ENCODE results near the gene ZNF629. TPM values are rescaled to one million over a fixed set of nuclear protein-coding genes. Genes with fewer than 3 reads are reported as not detected.

ZNF629 gene
- total RNA-seq, 1 experiment from 2014 or later: 19.6 TPM

GRCh38 chr16:30780549-30780948 lies 6.5 kb downstream of the ZNF629 start:
- no peak for DNase-seq (ENCODE audit: low read depth in 1 of 2, low spot score in 2 of 2)
- Histone ChIP-seq H3K36me3 (peaks cover 79% of the 10 kb centered on the region), H3K4me3 (no peak overlapping the region), H3K27me3 (replicated peaks) (no peaks in the 10 kb centered on the region), H3K4me1 (replicated peaks) (peaks cover 12% of the 10 kb centered on the region), H3K27ac (no peak overlapping the region), H3K9me3 (replicated peaks) (no peaks in the 10 kb centered on the region)

DNA sequence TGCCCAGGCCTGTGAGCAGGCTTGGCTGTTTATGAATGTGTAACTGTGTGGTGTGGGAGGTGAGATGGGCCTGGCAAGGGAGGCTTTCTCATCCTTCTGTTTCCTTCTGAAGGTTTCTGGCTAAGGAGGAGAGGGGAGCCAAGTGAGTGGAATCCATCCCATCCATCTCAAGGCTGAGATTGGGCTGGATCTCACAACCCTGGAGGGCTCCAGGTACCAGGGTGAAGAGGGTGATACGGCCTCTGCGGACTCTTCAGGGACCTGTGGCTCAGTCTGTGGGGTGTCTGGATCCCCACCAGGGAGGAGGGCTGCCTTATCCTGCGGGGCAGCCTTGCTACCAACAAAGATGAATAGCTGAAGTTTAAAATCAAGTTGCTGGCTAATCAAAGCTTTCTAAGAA lies 7.0 kb downstream of the ZNF629 start:
- H3K27me3 ChIP-seq (replicated peaks): no peaks in the 10 kb centered on the region
- no peak overlapping the region for H3K4me3 ChIP-seq
- no peak overlapping the region for H3K27ac ChIP-seq
- no peak for DNase-seq (ENCODE audit: low read depth in 1 of 2, low spot score in 2 of 2)
- H3K36me3 ChIP-seq: peaks cover 80% of the 10 kb centered on the region
- H3K9me3 ChIP-seq (replicated peaks): no peaks in the 10 kb centered on the region
- H3K4me1 ChIP-seq (replicated peaks): peaks cover 17% of the 10 kb centered on the region

- H3K9me3 ChIP-seq (replicated peaks): no peaks in the 10 kb centered on the region
- no peak overlapping the region for H3K27ac ChIP-seq
- DNase-seq (ENCODE audit: low read depth in 1 of 2, low spot score in 2 of 2): no peak
- H3K27me3 ChIP-seq (replicated peaks): no peaks in the 10 kb centered on the region
- peaks cover 83% of the 10 kb centered on the region for H3K36me3 ChIP-seq
- H3K4me3 ChIP-seq: no peak overlapping the region
- peaks cover 21% of the 10 kb centered on the region for H3K4me1 ChIP-seq (replicated peaks)
These were observed 7.4 kb downstream of the ZNF629 start for GRCh38 chr16:30779596-30779995.

- peaks cover 21% of the 10 kb centered on the region for H3K4me1 ChIP-seq (replicated peaks)
- H3K4me3 ChIP-seq: no peak overlapping the region
- DNase-seq (ENCODE audit: low read depth in 1 of 2, low spot score in 2 of 2): no peak
- H3K36me3 ChIP-seq: peaks cover 87% of the 10 kb centered on the region
- no peaks in the 10 kb centered on the region for H3K27me3 ChIP-seq (replicated peaks)
- H3K27ac ChIP-seq: no peak overlapping the region
- no peaks in the 10 kb centered on the region for H3K9me3 ChIP-seq (replicated peaks)
These were observed 8.3 kb downstream of the ZNF629 start for GRCh38 chr16:30778549-30779244.

GRCh38 chr16:30777591-30778297 lies 9.3 kb downstream of the ZNF629 start:
- Histone ChIP-seq H3K27me3 (replicated peaks) (no peaks in the 10 kb centered on the region), H3K9me3 (replicated peaks) (no peaks in the 10 kb centered on the region), H3K36me3 (peaks cover 87% of the 10 kb centered on the region), H3K4me3 (no peak overlapping the region), H3K4me1 (replicated peaks) (peaks cover 21% of the 10 kb centered on the region), H3K27ac (no peak overlapping the region)
- no peak for DNase-seq (ENCODE audit: low read depth in 1 of 2, low spot score in 2 of 2)

DNA sequence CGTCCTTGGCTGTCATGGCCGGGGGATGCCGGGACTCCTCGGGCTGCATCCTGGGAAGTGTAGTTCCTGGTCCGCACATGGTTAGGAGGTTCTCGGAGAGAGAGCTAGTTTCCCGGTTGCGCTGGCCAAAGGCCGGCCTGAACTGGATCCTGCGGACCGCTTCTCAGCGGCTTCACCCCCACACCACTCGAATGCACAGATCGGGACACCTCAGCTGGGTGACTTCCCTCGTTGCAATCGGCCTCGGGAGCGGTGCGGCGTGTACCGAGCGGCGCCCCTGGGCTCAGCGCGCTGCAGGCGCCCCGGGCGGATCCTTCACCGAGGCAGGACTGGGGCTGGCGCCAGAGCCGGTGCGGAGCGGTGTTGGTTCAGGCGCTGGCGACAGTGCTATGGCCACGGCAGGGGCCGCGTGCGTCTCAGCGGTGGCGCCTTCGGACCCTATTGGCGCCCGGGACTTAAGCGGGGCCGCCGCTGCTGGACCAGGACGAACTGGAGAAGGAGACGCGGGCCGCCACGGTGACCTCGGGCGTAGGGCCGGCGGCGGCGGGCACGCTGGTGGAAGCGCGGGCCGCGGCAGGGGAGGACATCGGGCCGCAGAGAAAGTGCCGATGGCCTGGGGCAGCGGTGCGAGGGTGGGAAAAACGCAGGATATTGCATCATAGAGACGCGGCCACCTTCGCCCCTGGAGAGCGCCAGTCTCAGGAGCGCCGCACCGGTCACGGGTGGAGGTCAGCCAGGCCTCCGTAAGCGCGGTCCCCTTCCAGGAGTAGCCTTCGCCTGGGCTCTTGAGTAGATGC lies 11.4 kb downstream of the ZNF629 start:
- DNase-seq (ENCODE audit: low read depth in 1 of 2, low spot score in 2 of 2): peak; percentile 74 to 87
- Histone ChIP-seq H3K4me3 (peak overlapping the region; percentile 51), H3K4me1 (replicated peaks) (peaks cover 21% of the 10 kb centered on the region), H3K9me3 (replicated peaks) (no peaks in the 10 kb centered on the region), H3K36me3 (peaks cover 88% of the 10 kb centered on the region), H3K27me3 (replicated peaks) (no peaks in the 10 kb centered on the region), H3K27ac (peak overlapping the region; percentile 58)

DNA sequence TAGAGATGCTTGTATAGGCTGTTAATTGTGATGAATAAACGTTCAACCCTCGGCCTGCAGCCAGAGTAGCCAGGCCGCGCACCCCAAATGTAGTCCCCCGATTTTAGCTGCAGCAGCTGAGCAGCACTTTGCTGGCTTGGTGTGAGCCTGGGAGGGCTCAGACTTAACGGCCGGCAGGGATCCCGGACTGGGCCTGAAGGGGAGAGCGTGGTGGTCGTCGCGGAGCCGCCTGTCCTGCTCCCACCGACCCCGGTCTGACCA lies 11.9 kb downstream of the ZNF629 start:
- Histone ChIP-seq H3K27me3 (replicated peaks) (no peaks in the 10 kb centered on the region), H3K9me3 (replicated peaks) (no peaks in the 10 kb centered on the region), H3K4me1 (replicated peaks) (peaks cover 21% of the 10 kb centered on the region), H3K27ac (peak overlapping the region; percentile 58; the same call in 1 of the 2 replicates), H3K36me3 (peaks cover 88% of the 10 kb centered on the region), H3K4me3 (peak overlapping the region; percentile 51)
- DNase-seq (ENCODE audit: low read depth in 1 of 2, low spot score in 2 of 2): no peak

DNA sequence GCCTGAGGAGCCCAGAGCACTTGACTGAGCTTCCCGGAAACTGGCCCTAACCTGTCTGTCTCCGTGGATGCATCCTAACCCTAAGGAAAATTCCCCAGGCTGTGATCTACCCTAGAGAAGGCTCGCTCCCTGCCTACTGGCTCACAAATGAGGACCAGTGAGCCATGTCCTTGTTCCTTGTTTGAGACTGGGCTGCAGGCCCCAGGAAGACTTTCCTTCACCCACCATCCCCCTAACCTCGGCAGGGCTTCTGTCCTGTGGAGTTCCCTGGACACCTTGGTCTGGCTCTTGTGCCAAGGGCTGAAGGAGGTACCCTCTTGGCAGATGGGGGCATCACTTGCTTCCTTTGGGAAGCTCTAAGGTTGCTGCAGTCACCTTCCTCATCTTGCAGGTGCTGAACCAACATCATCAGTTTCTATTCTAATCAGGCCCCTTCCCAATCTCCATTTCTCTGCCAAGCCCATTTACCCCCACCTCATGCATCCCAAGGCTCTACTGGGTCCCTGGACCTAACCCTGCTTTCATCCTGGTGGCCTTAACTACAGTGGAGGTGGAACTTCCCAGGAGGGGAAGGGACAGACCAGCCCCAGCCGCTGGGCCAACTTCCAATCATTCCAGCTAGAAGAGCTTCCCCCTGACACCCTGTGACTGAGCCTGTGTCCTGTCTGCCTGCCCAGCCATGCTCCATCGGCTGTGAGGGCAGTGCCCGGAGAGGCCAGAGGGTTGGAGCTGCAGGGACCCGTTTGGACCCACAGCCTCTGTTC lies 12.5 kb downstream of the ZNF629 start:
- Histone ChIP-seq H3K9me3 (replicated peaks) (no peaks in the 10 kb centered on the region), H3K4me1 (replicated peaks) (peaks cover 21% of the 10 kb centered on the region), H3K27ac (no peak overlapping the region), H3K4me3 (peak overlapping the region; percentile 51; the same call in 1 of the 2 replicates), H3K27me3 (replicated peaks) (no peaks in the 10 kb centered on the region), H3K36me3 (peaks cover 87% of the 10 kb centered on the region)
- no peak for DNase-seq (ENCODE audit: low read depth in 1 of 2, low spot score in 2 of 2)

DNA sequence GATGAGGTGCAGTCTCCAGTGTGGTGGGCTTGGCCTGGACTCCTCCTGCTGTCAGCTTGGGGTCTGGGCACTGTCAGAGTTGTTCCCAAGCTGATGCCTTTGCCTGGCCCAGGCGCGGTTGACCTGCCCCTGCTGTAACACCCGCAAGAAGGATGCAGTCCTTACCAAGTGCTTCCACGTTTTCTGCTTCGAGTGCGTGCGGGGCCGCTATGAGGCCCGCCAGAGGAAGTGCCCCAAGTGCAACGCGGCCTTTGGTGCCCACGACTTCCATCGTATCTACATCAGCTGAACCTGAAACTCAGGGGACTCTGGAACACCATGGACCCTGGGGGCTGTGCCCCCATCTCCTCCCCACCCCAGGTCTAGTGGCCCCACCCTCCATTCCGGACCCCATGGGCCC lies 13.2 kb downstream of the ZNF629 start:
- Histone ChIP-seq H3K27me3 (replicated peaks) (no peaks in the 10 kb centered on the region), H3K27ac (no peak overlapping the region), H3K36me3 (peaks cover 87% of the 10 kb centered on the region), H3K9me3 (replicated peaks) (no peaks in the 10 kb centered on the region), H3K4me1 (replicated peaks) (peaks cover 21% of the 10 kb centered on the region), H3K4me3 (no peak overlapping the region)
- no peak for DNase-seq (ENCODE audit: low read depth in 1 of 2, low spot score in 2 of 2)

- Histone ChIP-seq H3K27ac (no peak overlapping the region), H3K4me1 (replicated peaks) (peaks cover 21% of the 10 kb centered on the region), H3K4me3 (no peak overlapping the region), H3K9me3 (replicated peaks) (no peaks in the 10 kb centered on the region), H3K36me3 (peaks cover 90% of the 10 kb centered on the region), H3K27me3 (replicated peaks) (no peaks in the 10 kb centered on the region)
- no peak for DNase-seq (ENCODE audit: low read depth in 1 of 2, low spot score in 2 of 2)
These were observed 15.3 kb downstream of the ZNF629 start for GRCh38 chr16:30771726-30772125.

DNA sequence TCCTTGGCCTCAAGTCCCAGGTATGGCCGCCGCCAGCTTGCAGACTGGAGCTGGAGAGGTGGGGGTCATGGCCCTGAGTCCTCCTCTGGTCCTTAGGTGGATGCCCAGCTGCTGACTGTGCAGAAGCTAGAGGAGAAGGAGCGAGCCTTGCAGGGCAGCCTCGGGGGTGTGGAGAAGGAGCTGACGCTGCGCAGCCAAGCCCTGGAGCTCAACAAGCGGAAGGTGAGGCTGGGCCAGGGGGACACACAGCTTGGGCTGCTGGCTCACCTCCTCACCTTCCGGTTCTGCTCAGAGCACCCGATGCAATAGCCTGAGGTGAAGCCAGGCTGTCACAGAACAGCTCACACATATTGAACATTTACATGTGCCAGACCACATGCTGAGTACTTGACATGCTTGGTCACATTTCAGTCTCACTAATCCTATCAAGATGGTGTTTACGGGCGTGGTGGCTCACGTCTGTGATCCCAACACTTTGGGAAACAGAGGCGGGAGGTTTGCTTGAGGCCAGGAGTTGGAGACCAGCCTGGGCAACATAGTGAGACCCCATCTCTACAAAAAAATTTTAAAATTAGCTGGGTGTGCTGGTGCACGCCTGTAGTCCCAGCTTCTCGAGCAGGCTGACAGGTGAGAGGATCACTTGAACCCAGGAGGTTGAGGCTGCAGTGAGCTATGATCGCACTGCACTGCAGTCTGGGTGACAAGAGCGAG lies 17.5 kb downstream of the ZNF629 start:
- H3K4me1 ChIP-seq (replicated peaks): no peaks in the 10 kb centered on the region; the same call in 1 of the 2 replicates
- H3K4me3 ChIP-seq: no peak overlapping the region
- no peak for DNase-seq (ENCODE audit: low read depth in 1 of 2, low spot score in 2 of 2)
- H3K27me3 ChIP-seq (replicated peaks): no peaks in the 10 kb centered on the region
- H3K9me3 ChIP-seq (replicated peaks): no peaks in the 10 kb centered on the region
- no peak overlapping the region for H3K27ac ChIP-seq
- H3K36me3 ChIP-seq: peaks cover 97% of the 10 kb centered on the region

DNA sequence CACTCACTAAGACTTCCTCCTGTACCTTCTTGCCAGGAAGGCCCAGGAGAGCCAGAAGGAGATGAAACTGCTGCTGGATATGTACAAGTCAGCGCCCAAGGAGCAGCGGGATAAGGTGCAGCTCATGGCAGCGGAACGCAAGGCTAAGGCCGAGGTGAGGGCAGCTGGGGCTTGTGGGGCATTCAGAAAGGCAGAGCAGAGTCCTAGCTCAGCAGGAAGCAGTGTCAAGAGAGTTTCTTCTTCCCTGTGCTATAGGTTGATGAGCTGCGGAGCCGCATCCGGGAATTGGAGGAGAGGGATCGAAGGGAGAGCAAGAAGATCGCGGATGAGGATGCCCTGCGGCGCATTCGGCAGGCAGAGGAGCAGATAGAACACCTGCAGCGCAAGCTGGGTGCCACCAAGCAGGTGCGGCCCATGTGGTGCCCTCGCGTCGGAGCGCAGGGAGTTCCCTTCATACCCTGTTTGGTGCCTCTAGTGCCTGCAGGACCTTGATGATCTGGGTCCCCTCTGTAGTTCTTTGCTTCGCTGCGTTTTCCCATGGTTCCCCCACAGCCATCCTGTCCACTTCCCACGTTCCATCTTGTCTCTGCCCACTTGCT lies 18.3 kb downstream of the ZNF629 start:
- Histone ChIP-seq H3K27ac (no peak overlapping the region), H3K36me3 (peaks cover 97% of the 10 kb centered on the region), H3K4me1 (replicated peaks) (no peaks in the 10 kb centered on the region), H3K4me3 (no peak overlapping the region), H3K9me3 (replicated peaks) (no peaks in the 10 kb centered on the region), H3K27me3 (replicated peaks) (no peaks in the 10 kb centered on the region)
- no peak for DNase-seq (ENCODE audit: low read depth in 1 of 2, low spot score in 2 of 2)

All from SJSA1 (cell line).